DMS114 treated with DMSO at 0.1 percent for 48 hours (cell line): ENCODE data around the gene PDCD4.

Experiments used
- DNase-seq: peaks from one replicate; lab custom pipeline; 2025; ENCODE audit not compliant: unreplicated experiment; lab: John Stamatoyannopoulos, UW

PDCD4 gene

DNA sequence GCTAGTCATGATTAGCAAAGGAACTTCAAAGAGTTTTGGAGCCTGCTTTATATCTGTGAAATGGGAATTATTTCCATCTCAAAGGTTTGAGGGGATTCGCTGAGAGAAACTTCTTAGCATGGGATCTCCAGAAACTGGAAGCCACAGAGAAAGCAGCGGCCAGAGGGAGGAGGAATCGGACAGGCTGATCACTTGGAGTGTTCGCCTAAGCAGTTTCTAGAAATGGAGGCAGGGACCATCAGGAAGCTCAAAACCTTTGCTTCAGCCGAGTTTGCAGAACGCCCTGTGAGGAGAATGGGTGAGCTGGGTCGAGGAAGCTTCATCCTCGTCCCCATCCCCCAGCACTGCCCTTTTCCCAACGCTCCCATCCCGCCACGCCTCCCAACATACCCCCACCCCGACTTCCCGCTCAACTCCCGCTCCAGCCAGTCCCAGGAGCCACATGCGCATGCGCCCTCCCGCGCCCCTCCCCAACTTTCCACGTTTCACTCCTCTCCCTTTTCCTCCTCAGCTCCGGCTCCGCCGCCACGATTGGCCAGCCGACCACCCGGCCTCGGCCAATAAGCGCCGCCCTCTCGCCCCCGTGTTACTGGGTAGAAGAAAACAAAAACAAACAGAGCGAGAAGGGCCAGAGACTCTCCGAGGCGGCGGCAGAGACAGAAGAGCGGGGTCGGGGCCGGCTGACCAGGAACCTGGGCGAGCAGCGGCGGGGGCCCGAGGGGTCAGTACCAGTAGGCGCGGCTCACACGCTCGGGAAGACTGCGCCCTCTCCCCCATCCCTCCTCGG is at the start of gene PDCD4:
PDCD4 (plus strand) TSS at position 631 of the 787 bp plus-strand sequence. CDS start 4,100 bp downstream, outside the sequence.
- DNase-seq = peak; percentile 98

DNA sequence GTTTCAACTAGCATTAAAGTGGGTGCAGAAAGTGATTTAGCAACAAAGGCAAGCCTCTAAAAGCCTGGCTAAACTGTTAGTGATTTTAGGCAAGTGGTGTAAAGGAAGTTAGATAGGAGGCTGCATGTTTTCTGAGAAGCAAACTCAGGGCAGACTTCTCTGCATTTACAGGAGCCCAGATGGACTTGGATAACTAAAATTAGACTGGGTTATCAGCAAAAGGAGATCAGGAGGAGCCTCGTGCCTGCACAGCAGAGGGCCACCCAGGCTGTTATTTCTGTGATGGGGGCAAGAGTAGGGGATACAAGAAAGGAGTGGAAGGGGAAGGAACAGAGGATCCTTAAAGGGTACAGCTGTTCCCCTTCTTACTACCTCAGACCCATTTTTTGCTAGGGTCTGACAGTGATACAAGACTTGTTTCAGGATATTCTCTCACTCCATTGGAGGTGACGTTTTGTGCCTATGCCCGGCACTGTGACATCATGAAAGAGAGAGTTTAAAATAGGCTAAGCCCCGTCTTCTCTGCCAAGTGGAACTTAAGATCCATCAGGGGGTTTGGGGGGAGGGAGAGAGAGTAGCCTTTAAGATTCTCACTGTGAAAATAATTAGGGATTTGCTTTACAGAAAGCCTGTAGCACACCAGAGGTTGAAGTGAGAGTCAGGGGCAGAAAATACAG is 49.6 kb upstream of the PDCD4 start:
- DNase-seq = no peak

DNA sequence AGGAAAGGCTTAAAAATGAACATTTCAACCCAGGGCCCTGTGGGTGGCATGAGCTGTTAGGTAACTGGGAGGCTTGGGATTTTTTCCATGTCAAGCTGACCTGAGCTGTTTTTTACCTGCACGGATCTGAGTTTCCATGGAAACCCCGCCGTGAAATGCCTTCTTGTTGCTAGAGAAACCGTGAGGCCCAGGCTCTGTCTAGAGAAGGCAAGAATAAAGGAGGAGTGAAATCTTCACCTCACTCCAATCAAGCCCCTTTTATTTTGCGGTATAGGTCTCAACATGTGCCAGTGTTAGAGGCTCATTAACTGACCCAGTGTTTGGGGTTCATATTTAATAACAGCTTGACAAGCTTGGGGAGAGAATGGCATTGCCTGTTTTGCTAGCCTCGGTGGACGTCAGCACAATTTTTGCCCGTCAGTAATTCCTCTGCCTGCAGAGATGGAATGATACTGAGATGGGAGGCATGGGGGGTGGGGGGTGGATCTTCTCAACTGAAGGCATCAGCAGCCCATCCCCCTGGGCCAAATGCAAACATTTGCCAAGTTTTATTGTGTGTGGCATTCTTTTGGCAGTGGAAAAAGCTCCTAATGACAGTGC is 48.9 kb upstream of the PDCD4 start:
- DNase-seq = no peak

DNA sequence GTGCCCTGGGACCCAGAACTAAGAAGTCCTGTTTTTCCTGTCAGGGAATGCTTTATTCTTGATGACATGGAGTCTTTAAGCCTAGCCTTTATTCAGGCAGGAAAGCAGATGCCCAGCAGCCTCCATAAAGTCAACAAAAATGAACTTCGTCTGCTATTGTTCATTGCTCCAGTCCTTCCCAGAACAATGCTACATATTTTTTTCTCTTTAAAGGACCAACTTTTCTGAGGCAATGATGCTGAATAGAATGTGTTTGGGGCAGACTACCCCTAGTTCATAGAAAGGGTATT is 47.6 kb upstream of the PDCD4 start:
- DNase-seq = no peak

DNA sequence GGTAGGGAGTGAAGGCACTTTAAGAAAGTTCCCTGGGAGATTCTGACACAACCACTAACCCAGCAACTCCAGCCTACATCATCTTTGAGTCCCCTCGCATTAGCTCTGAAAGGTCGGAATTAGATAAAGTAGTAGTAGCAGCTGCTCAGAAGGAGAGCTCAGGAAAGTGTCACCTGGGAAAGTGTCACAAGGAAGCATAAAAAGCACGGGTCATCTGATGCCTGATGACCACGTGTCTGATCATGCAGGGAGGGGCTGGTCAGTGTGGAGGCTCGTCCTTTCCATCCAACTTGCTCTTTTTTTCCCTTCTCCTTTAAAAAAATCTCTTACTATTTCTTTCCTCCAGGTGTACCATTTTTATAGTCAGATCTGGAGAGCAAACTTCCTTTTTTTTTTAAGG is 47.1 kb upstream of the PDCD4 start:
- no peak for DNase-seq

DNA sequence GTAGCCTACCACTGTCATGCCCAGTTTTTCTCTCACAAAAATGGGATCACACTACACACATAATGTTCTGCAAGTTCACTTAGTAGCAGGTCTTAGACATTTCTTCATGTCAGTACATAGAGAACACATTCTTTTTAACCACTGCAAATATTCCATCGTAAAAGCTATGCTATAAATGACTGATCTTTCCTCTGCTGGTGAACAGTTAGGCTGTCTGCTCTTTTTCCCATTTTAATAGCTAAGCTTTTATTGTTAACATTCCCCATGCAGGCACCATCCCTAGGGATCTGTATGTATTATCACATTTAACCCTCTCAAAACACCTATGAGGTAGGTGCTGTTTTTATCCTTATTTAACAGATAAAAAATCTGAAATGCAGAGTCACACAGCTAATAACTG is 46.2 kb upstream of the PDCD4 start:
- no peak for DNase-seq

DNA sequence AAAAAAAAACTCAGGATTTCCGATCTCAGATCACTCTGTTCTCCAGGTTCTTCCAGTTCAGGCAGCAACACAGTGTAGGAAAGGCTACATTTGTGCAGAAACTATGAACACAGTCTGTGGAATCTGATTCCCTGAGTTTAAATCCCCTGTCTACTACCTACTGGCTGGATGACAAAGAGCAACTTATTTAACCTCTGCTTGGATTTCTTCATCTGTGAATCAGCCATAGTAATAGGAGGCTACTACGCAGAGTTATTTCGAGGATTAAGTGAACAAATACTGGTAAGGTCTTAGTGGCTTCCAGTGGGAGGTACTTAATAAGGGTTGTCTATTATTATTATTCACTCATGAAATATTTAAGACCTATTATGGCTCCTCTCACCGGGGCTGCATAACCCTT is 44.3 kb upstream of the PDCD4 start:
- DNase-seq = no peak

DNA sequence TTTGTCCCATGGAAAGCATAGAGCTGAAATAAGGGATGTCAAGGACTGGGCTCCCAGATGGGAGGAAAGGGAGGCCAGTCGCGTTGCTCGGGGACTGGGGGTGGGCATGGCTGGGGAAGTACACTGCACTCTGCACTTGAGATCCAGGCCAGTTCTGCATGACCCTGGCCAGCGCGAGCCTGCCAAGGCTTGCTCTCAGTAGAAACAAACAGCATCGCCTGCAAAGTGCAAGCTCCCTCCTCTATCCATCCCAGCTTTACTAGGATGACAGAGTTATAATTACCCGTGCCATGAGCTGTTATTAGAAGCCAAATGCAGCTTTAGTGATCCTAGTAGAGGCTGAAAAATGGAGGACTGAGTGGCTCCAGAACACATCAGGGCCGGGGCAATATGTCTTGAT is 43.9 kb upstream of the PDCD4 start:
- no peak for DNase-seq

DNA sequence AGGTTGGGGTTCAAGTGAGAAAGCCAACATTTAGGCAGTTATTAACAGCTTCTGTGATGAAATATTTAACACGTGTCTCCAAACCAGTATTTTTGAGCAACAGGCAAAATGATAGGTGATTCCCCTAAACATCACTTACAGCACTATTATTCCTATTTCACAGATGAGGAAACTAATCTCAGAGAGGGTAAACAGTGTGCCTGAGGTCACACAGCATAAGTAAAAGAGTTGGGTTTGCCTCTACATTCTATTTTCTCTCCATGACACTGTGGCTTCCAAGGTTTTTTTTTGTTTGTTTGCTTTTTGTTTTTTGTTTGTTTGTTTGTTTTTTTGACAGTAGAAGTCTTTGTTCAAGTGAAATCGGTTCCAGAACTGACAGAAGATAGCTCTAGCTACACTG is 43.2 kb upstream of the PDCD4 start:
- no peak for DNase-seq

DNA sequence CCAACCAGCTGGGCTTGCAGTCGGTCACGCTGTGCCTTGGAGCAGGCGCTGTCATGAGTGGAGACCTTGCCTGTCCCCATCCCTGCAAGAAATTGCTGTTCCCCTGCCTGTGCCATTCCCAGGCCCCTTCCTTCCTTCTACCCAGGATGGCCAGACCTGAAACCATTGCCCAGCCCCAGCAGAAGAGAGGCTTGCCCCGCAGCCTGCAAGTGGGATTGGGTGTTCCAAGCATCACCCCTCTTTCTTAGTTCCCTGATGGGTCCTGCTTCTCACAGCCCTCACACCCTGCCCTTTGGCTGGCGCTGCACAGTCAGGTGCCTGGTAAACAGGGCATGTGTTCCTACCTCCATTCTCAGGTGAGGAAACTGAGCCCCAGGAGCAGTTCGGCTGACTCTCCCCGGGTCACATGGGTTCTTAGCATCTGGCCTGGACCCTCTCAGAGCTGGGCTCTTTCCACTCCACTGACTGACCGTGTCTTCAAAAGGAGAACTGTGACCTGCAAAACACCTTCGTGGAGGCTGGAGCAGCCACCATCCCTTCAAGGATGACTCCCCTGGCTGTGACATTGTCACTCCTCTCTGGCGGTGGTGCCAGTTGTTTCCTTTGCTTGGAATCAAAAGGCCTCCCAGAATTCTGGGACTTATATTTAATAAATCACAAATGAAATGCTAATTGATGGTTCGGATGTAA is 41.9 kb upstream of the PDCD4 start:
- DNase-seq = no peak

DNA sequence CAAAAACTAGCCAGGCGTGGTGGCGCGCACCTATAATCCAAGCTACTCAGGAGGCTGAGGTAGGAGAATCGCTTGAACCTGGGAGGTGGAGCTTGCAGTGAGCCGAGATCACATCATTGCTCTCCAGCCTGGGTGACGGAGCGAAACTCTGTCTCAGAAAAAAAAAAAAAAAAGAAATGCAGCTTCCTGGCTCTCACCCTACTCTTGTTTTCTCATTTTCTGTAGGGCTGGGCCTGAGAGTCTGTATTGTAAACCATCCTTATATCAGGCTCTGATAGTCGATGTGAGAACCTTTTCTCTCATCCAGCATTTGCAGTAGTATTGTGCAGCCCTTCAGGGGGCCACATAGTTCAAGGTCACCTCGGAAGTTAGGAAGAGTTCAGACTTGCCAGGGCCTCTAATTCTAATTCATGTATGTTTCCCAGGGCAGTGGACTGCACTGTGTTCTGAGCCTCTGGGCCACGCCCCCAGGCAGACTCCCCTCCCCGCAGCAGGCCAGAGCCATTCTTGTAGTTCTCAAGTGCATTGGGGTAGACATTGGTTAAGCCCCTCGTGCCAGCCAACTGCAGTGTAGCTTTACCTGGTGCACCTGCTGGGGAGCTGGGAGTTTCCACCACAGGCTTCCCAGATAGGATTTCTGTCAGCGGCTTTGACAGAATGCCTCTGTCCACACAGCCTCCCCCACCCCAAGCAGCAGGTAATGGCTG is 38.3 kb upstream of the PDCD4 start:
- no peak for DNase-seq

DNA sequence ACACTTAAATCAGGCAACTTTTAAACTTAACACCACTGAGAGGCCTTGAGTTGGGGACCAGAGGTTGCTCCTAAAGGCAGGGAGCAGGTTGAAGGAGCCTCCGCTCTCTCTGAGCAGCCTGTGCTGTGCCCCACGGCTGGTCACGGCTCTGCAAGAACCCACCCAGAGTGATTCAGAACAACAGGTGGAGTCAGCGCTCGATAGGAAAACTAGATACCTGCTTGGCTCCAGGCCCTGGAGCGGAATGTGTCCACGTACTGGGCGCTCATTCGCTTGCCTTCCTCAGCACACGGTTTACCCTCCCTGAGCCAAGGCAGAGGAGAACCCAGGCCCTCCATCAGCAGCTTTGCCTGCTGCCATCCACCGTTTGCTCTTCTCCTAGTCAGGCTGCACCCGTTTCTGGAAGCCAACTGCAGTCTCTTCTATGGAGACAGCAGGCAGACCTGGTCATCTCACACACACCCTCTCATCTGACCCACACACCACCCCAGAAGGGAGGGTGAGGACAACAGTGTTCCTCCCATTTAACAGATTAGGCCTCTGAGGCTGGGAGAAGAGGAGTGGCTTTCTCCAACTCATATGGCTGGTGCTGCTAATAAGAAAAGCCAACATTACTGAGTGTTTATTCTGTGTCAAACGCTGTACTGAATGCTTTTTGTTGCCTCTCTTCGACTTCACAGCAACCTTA is 37.6 kb upstream of the PDCD4 start:
- DNase-seq = no peak

DNA sequence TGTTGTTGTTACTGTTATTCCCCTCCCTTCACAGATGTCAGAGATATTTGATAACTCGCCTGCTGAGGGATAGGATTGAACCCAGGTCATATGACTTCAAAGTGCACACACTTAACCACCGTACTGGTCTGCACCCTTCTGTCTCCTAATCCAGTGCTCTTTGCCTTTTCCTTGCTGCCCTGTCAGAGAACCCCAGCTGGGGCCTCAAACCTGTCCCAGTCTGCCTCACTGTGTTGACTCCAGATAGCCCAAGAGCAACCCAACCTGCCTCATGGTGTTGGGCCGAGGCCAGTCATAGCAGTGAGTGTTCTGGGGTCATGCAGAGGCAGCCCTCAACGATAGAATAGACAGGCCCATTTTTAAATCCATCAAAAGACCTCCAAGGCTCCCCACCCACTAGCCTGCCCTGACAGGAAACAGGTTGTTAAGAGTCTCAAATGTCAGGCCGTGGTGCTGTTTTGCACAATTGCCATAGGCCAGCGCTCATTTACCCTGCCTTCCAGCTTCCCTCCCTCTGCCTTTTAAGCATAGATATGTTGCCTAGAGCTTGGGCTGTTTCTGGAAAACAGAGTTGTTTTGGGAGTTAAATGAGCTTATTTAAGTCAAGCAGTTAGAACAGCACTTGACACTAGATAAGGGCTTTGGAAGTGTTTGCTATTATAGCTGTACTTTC is 37.0 kb upstream of the PDCD4 start:
- DNase-seq = no peak

DNA sequence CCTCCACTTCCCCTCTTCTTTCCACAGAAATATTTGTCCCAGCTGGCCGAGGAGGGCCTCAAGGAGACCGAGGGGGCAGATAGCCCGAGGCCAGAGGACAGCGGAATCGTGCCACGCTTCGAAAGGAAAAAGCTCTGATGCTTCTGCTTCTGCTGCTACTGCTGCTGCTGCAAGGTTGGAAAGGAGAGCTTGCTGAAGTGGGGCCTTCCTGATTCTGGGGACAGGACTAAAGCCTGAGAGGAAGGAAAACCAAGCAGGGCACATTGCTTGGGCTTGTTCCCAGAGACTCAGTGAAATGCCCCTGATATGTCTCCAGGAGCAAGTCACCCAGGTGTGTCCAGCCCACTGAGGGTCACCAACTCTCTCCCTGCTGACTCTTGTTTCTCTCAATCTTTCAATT is 35.9 kb upstream of the PDCD4 start:
- no peak for DNase-seq

DNA sequence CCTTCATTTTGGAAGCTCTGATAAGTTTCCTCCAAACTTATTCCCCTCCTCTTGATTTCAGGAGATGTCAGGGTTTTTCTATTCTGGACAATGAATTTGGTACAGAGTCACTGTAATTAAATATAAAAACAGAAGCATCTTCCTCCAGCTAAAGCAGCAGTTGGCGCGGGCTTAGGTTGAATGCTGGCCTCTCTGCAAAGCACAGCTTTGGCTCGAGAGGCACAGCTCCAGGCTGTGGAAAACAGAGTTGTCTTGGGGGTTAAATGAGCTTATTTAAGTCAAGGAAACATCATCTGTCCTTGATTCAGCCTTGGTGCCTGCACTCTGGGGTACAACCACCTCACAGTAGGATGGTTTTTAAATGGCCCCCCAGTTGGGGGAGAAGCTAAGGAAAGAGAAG is 35.0 kb upstream of the PDCD4 start:
- DNase-seq = no peak

DNA sequence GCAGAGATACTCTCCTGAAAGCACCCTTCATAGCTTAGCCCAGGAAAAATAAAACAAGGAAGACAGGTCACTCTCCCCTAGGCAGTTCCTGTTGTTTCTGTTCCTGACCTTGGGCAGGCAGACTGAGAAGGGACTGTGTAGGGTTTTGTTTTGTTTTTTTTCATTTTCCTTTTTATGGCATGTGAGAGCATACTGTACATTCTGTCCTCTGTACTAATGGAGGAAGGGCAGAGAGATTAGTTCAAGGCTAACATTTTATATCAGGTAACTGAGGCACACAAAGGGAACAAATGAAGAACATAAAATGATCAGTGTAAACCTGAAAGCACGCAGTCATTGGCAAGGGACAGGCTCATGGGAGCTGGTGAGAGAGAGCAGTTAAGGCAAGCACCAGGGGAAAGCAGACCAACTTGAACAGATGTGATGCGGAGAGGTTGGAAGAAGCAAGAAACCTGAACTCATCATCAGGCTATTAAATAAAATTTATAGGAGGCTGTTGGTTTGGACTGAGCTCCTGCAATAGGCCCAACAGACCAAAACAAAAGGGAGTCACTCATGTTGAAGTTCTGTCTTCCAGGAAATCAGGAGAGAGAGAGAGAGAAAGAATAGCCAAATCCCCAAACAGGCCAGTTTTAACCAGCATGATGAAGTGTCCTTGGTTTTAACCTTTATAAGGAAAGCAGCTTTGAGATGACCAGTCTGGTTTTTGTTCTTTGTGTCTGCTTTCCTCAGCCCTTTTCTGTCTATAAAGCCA is 34.1 kb upstream of the PDCD4 start:
- no peak for DNase-seq

DNA sequence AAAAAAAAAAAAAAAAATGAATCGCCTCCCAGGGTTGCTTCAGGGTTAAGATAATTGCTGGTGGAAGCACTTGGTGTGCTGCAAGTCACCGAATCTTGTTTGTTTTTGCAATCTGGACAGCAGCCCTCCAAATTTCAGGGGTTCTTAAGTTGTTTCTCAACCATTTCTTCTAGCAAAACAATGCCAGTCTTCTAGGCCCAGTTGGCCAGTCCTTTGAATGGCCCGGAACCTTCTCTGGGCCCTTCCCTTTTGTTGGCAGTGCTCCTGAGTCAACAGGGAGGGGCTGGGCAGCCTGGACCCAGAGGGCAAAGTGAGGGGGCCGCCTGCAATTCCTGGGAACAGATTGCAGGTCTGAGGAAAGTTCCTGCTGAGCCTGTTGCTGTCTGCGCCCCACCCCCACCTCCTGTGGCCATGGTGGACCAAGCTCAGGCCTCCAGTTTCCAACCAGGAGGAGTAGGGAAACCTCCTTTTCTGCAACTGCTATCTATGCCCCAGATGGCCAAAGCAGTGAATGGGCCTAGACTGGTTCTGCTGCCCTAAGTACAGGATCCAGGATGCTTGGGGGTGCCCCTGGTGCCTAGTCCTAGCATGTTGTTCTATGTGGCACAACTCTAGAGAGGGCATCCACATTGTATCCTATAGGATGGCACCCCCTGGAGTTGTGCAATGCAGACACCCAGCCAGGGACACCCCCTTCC is 31.4 kb upstream of the PDCD4 start:
- DNase-seq = no peak

DNA sequence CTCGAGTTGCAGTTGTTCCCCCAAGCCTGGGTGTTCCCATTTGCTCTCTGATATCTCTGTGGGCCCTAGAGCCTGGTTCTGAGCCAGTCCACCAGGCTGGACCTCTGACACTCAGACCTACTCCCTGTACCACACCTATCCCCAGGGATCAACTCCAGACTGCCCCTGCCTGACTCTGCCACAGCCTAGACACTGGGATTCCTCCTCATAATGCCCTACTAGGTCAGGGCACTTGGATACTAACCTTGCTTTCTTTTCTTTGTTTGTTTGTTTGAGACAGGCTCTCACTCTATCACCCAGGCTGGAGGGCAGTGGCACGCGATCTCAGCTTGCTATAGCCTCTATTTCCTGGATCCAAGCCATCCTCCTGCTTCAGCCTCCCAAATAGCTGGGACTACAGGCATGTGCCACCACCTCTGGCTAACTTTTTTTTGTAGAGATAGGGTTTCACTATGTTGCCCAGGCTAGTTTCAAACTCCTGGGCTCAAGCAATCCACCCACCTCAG is 30.8 kb upstream of the PDCD4 start:
- no peak for DNase-seq
